Glutamatergic neuron (in vitro differentiated cells): ENCODE results near the gene ABCC8. TPM values are rescaled to one million over a fixed set of nuclear protein-coding genes. Genes with fewer than 3 reads are reported as not detected.

Experiments
- DNase-seq: peaks from one replicate; pipeline ENCODE4 v3.0.0; 2022
- H3K27ac Mint-ChIP-seq: one replicate; pipeline ENCODE4 v1.8.0; 2020; ENCODE audit warnings: mild to moderate bottlenecking, mixed read lengths, inconsistent platforms; ENCODE audit not compliant: unreplicated experiment
- H3K27me3 Mint-ChIP-seq: one replicate; pipeline ENCODE4 v1.8.0; 2020; ENCODE audit warnings: mild to moderate bottlenecking, moderate library complexity, mixed read lengths, inconsistent platforms; ENCODE audit not compliant: unreplicated experiment
- H3K36me3 Mint-ChIP-seq: one replicate; pipeline ENCODE4 v1.8.0; 2020; ENCODE audit warnings: mild to moderate bottlenecking, mixed read lengths, inconsistent platforms; ENCODE audit not compliant: unreplicated experiment
- H3K4me1 Mint-ChIP-seq: one replicate; pipeline ENCODE4 v1.8.0; 2020; ENCODE audit warnings: mild to moderate bottlenecking, low read depth, mixed read lengths, inconsistent platforms; ENCODE audit not compliant: unreplicated experiment
- H3K4me3 Mint-ChIP-seq: one replicate; pipeline ENCODE4 v1.8.0; 2020; ENCODE audit warnings: mild to moderate bottlenecking, mixed read lengths, inconsistent platforms; ENCODE audit not compliant: unreplicated experiment
- H3K9me3 Mint-ChIP-seq: one replicate; pipeline ENCODE4 v1.8.0; 2020; ENCODE audit warnings: mild to moderate bottlenecking, moderate library complexity, mixed read lengths, inconsistent platforms; ENCODE audit not compliant: unreplicated experiment
- CTCF ChIP-seq: fragments of 200-600 bp; sonication (generic); IDR thresholded peaks from one replicate; pipeline ENCODE4 v1.5.0; 2021; ENCODE audit not compliant: partially characterized antibody, unreplicated experiment
- total RNA-seq: library from RNA; stranded (reverse); fragmentation: NEBNext Ultra II Directional; extraction: Animal tissue kit (Norgen Biotek cat#: 25700); gene quantifications from one replicate; pipeline ENCODE4 v1.2.1, GENCODE V29; 2021; ENCODE audit not compliant: unreplicated experiment

The ABCC8 gene
- total RNA-seq, 1 donor from 2014 or later = 5.7 TPM

GRCh38 chr11:17392872-17393271 is 83.8 kb downstream of the ABCC8 start:
- DNase-seq = no peak
- Mint-ChIP-seq H3K27ac (no peak overlapping the region), H3K9me3 (peaks cover 7% of the 10 kb centered on the region), H3K4me3 (no peak overlapping the region), H3K4me1 (peaks cover 5% of the 10 kb centered on the region), H3K27me3 (peaks cover 13% of the 10 kb centered on the region), H3K36me3 (no peaks in the 10 kb centered on the region)
- TF ChIP-seq CTCF = no peak

- DNase-seq = no peak
- no peak for TF ChIP-seq CTCF
- H3K27ac Mint-ChIP-seq = no peak overlapping the region
- peaks cover 14% of the 10 kb centered on the region for H3K27me3 Mint-ChIP-seq
- H3K9me3 Mint-ChIP-seq = peaks cover 7% of the 10 kb centered on the region
- H3K4me3 Mint-ChIP-seq = no peak overlapping the region
- H3K36me3 Mint-ChIP-seq = no peaks in the 10 kb centered on the region
- H3K4me1 Mint-ChIP-seq = peaks cover 5% of the 10 kb centered on the region
These were observed 84.9 kb downstream of the ABCC8 start for GRCh38 chr11:17391493-17392355.

GRCh38 chr11:17389957-17390649 is 86.5 kb downstream of the ABCC8 start:
- H3K27me3 Mint-ChIP-seq = peaks cover 15% of the 10 kb centered on the region
- H3K4me1 Mint-ChIP-seq = peaks cover 5% of the 10 kb centered on the region
- DNase-seq = no peak
- H3K9me3 Mint-ChIP-seq = peaks cover 4% of the 10 kb centered on the region
- TF ChIP-seq CTCF = no peak
- no peaks in the 10 kb centered on the region for H3K36me3 Mint-ChIP-seq
- H3K4me3 Mint-ChIP-seq = peak overlapping the region; percentile 58
- no peak overlapping the region for H3K27ac Mint-ChIP-seq

DNA sequence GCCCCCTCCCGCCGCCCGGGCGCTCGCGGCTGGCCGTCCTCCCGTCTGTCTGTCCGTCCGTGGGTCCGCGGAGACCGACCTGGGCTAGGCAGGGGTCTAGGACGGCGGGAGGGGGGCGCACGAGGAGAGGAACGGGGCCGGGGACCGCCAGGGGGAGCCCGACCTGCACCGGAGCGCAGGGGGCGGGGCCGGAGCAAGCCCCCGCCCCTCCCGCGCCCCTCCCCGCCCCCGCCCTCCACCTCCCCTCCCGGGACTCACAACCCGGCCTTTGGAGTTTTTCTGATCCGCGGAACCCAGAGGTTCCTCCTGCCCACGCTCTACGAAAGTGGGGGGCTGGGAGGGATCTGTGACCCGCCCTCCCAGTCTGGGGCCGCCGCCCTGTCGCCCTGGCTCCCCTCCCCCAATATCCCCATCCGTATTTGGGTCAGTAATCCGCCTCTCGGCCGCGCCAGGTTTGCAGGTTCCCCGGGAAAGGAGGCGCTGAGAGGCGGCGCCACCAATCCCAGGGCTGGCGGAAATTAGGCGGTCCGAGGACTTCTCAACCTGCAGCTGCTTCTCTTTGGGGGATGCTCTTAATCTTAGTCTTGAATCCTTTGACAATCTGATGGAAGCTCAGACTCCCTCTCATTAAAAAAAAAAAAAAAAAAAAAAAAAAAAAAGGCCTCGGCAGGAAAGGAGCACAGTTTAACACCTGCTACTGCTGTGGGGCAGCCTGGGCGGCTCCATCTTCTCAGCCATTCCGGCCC is 87.3 kb downstream of the ABCC8 start:
- peaks cover 5% of the 10 kb centered on the region for H3K4me1 Mint-ChIP-seq
- peak; percentile 89 for DNase-seq
- no peak overlapping the region for H3K27ac Mint-ChIP-seq
- peaks cover 16% of the 10 kb centered on the region for H3K27me3 Mint-ChIP-seq
- H3K9me3 Mint-ChIP-seq = peaks cover 4% of the 10 kb centered on the region
- no peaks in the 10 kb centered on the region for H3K36me3 Mint-ChIP-seq
- H3K4me3 Mint-ChIP-seq = peak overlapping the region; percentile 76
- TF ChIP-seq CTCF = peak; percentile 81
